H1 (cell line): ENCODE measurements around the gene CHTF8. TPM values are rescaled to one million over a fixed set of nuclear protein-coding genes. Genes with fewer than 3 reads are reported as not detected.

ENCODE experiments used
- CHD1 ChIP-seq: IDR thresholded peaks from 2 replicates; pipeline ENCODE4 v1.6.1; 2012; ENCODE audit warnings: low read depth, low read length, improper control_type of control experiment
- HDAC6 ChIP-seq: IDR thresholded peaks from one replicate; pipeline ENCODE4 v1.7.1; 2012; ENCODE audit warnings: low read depth, mild to moderate bottlenecking, inconsistent platforms, low read length, moderate library complexity
- NRF1 ChIP-seq: IDR thresholded peaks from 2 replicates; pipeline ENCODE4 v1.6.1; 2011; ENCODE audit warnings: mild to moderate bottlenecking, low read depth, low read length, improper control_type of control experiment
- POU5F1 ChIP-seq: IDR thresholded peaks from 2 replicates; pipeline ENCODE4 v1.6.1; 2011; ENCODE audit warnings: low read depth, mild to moderate bottlenecking, low read length, moderate library complexity
- polyA plus RNA-seq, 7 experiments: library from polyadenylated mRNA; depleted of rRNA in 3 of 7; stranded (reverse) in 5 of 7; unstranded in 2 of 7; fragments of >200 nt in 5 of 7; fragments of 200-250 nt in 2 of 7; gene quantifications; 1 replicate in 5 of 7; 2 replicates in 1 of 7; 4 replicates in 1 of 7; pipeline versions ENCODE4 v1.2.1 to v1.2.3, GENCODE V29; 2011 to 2013; ENCODE audit warnings: missing spikeins in 2 of 7, mixed read lengths in 2 of 7
- total RNA-seq: library from RNA; stranded (reverse); fragmentation: NEBNext Ultra II Directional; extraction: Animal tissue kit (Norgen Biotek cat#: 25700); gene quantifications from 2 replicates; pipeline ENCODE4 v1.2.1, GENCODE V29; 2021

The CHTF8 gene
- total and polyA plus RNA-seq, 2 of the 8 experiments (the other 6 are each of a cell fraction or from before 2014, with no cell fraction given): 114 to 138 TPM

GRCh38 chr16:69118468-69118867, 13.9 kb downstream of the CHTF8 start (continued):
- TF ChIP-seq HDAC6: no peak
- no peak for TF ChIP-seq CHD1
- TF ChIP-seq NRF1: no peak
- TF ChIP-seq POU5F1: no peak
